Gastrocnemius medialis (tissue), 4 donors: ENCODE data around the gene ADORA2A.

Experiments used
- CTCF ChIP-seq, 5 experiments: fragments of 450-650 bp in 3 of 5; fragments of 200-600 bp in 2 of 5; sonication (generic) in 2 of 5; IDR thresholded peaks in 4 of 5; conservative IDR thresholded peaks in 1 of 5; 1 replicate in 4 of 5; 2 replicates in 1 of 5; pipeline ENCODE4 v1.5.1; 2016 to 2019; ENCODE audit warnings: antibody characterized with exemption in 5 of 5, mild to moderate bottlenecking in 3 of 5, moderate library complexity in 3 of 5
- POLR2A ChIP-seq, 2 donors: fragments of 450-650 bp; IDR thresholded peaks; one replicate each; pipeline ENCODE4 v1.6.1; 2017; ENCODE audit warnings: antibody characterized with exemption in 2 of 2, mild to moderate bottlenecking in 2 of 2, moderate library complexity in 2 of 2

GRCh38 chr22:24424001-24424900, 3.1 kb upstream of the ADORA2A start:
- TF ChIP-seq CTCF (IDR thresholded peaks at IDR 0.05 in 4 of 5, conservative IDR thresholded peaks at IDR 0.05 in 1 of 5) (no peak), POLR2A (IDR thresholded peaks at IDR 0.05) (no peak)
